ENCODE data around the gene ATP11C.
A peak's percentile ranks its signal among the peaks of the same experiment; 100 is the strongest.
"Not testable (repeated sequence)": the region's sequence is repeated elsewhere in the genome, so short reads cannot be mapped to it uniquely, and the experiment has no call there.

The ATP11C gene

GRCh38 chrX:139967750-139968149 is 34.9 kb upstream of the ATP11C start:
- no peak for TF ChIP-seq CTCF (IDR thresholded peaks at IDR 0.05; ENCODE audit: low read depth, low read length, missing control alignments)
- DNase-seq (ENCODE audit: low read depth) = no peak
- no peak overlapping the region for H3K4me3 ChIP-seq (ENCODE audit: low read depth, low read length)

- DNase-seq (ENCODE audit: low read depth) = no peak
- no peak overlapping the region for H3K4me3 ChIP-seq (ENCODE audit: low read depth, low read length)
- peak; percentile 46 for TF ChIP-seq CTCF (IDR thresholded peaks at IDR 0.05; ENCODE audit: low read depth, low read length, missing control alignments)
Observed at GRCh38 chrX:139967300-139967699, 34.4 kb upstream of the ATP11C start.

- peak; percentile 22 for TF ChIP-seq CTCF (IDR thresholded peaks at IDR 0.05; ENCODE audit: low read depth, low read length, missing control alignments)
- H3K4me3 ChIP-seq (ENCODE audit: low read depth, low read length); DNase-seq (ENCODE audit: low read depth): not testable (repeated sequence)
Observed at GRCh38 chrX:139966159-139966558, 33.3 kb upstream of the ATP11C start.

GRCh38 chrX:139965421-139965820 is 32.6 kb upstream of the ATP11C start, which contains the start of gene CXorf66:
Gene CXorf66, minus strand, starts transcription at chrX:139965521. Its CDS starts 25 bp downstream, at chrX:139965496.
- no peak for TF ChIP-seq CTCF (IDR thresholded peaks at IDR 0.05; ENCODE audit: low read depth, low read length, missing control alignments)
- H3K4me3 ChIP-seq (ENCODE audit: low read depth, low read length) = no peak within 1 kb of the TSS
- DNase-seq (ENCODE audit: low read depth) = no peak

GRCh38 chrX:139961091-139961490 is 28.2 kb upstream of the ATP11C start:
- DNase-seq (ENCODE audit: low read depth) = not testable (repeated sequence)

GRCh38 chrX:139949703-139950102 is 16.9 kb upstream of the ATP11C start:
- no peak for TF ChIP-seq CTCF (IDR thresholded peaks at IDR 0.05; ENCODE audit: low read depth, low read length, missing control alignments)
- DNase-seq (ENCODE audit: low read depth) = no peak

More at GRCh38 chrX:139961091-139961490, 28.2 kb upstream of the ATP11C start:
- H3K4me3 ChIP-seq (ENCODE audit: low read depth, low read length) = not testable (repeated sequence)

GRCh38 chrX:139945075-139945474 is 12.2 kb upstream of the ATP11C start:
- DNase-seq (ENCODE audit: low read depth) = no peak
- TF ChIP-seq CTCF (IDR thresholded peaks at IDR 0.05; ENCODE audit: low read depth, low read length, missing control alignments) = no peak
- H3K4me3 ChIP-seq (ENCODE audit: low read depth, low read length) = no peak overlapping the region

More at GRCh38 chrX:139949703-139950102, 16.9 kb upstream of the ATP11C start:
- no peak overlapping the region for H3K4me3 ChIP-seq (ENCODE audit: low read depth, low read length)

All from GM12864 (cell line).